Neural cell (in vitro differentiated cells): Measurements from ENCODE around the gene HOXD3.
A peak's percentile ranks its signal among the peaks of the same experiment; 100 is the strongest.

Experiments used
- EP300 ChIP-seq: fragments of 450-650 bp; conservative IDR thresholded peaks from 2 replicates; pipeline ENCODE4 v1.6.1; 2014; ENCODE audit warnings: antibody characterized with exemption, mild to moderate bottlenecking, moderate library complexity; ENCODE audit not compliant: poor library complexity, severe bottlenecking
- EZH2 ChIP-seq: fragments of 200-600, 300-800 bp; shearing (Covaris generic), sonication (generic); IDR thresholded peaks from 2 replicates; pipeline ENCODE4 v1.6.1; 2014; ENCODE audit warnings: antibody characterized with exemption, low read length, borderline replicate concordance, mild to moderate bottlenecking; ENCODE audit not compliant: insufficient read depth, poor library complexity, severe bottlenecking
- MXI1 ChIP-seq: fragments of 450-650 bp; conservative IDR thresholded peaks from 2 replicates; pipeline ENCODE4 v1.6.1; 2014; ENCODE audit warnings: antibody characterized with exemption, mild to moderate bottlenecking; ENCODE audit not compliant: poor library complexity, severe bottlenecking
- POLR2AphosphoS5 ChIP-seq: IDR thresholded peaks from 2 replicates; pipeline ENCODE4 v1.6.1; 2012
- TF ChIP-seq, protein P1 (sequence below): fragments of 450-650 bp; IDR thresholded peaks from 2 replicates; pipeline ENCODE4 v1.5.1; 2014; ENCODE audit warnings: antibody characterized with exemption, mild to moderate bottlenecking, moderate library complexity; ENCODE audit not compliant: poor library complexity, severe bottlenecking
- TF ChIP-seq, protein P2 (sequence below): IDR thresholded peaks from 2 replicates; pipeline ENCODE4 v1.6.1; 2012; ENCODE audit warnings: borderline replicate concordance

DNA sequence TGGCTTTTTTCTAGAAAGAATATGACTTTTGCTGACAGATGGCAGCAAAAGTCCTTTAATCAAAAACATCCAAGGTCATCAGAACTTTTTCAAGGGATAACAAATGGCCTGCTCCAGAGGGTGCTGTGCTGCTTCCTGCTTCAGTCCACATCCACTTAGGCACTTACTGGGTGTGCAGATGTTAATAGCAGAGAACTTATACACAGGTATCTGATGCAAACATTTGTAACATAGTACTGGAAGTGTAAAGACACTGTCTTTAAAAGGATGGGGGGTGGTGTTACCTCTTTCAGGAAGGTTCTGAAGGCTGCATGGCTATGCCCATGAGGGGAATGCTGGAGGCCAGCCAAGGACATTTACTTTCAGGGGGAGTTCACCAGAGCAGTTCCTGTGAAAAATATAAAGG is 22.1 kb upstream of the HOXD3 start:
- TF ChIP-seq, protein P1, sequence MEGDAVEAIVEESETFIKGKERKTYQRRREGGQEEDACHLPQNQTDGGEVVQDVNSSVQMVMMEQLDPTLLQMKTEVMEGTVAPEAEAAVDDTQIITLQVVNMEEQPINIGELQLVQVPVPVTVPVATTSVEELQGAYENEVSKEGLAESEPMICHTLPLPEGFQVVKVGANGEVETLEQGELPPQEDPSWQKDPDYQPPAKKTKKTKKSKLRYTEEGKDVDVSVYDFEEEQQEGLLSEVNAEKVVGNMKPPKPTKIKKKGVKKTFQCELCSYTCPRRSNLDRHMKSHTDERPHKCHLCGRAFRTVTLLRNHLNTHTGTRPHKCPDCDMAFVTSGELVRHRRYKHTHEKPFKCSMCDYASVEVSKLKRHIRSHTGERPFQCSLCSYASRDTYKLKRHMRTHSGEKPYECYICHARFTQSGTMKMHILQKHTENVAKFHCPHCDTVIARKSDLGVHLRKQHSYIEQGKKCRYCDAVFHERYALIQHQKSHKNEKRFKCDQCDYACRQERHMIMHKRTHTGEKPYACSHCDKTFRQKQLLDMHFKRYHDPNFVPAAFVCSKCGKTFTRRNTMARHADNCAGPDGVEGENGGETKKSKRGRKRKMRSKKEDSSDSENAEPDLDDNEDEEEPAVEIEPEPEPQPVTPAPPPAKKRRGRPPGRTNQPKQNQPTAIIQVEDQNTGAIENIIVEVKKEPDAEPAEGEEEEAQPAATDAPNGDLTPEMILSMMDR, result peak; percentile 49
- TF ChIP-seq EZH2, result no peak
- no peak for TF ChIP-seq POLR2AphosphoS5
- TF ChIP-seq, protein P2, sequence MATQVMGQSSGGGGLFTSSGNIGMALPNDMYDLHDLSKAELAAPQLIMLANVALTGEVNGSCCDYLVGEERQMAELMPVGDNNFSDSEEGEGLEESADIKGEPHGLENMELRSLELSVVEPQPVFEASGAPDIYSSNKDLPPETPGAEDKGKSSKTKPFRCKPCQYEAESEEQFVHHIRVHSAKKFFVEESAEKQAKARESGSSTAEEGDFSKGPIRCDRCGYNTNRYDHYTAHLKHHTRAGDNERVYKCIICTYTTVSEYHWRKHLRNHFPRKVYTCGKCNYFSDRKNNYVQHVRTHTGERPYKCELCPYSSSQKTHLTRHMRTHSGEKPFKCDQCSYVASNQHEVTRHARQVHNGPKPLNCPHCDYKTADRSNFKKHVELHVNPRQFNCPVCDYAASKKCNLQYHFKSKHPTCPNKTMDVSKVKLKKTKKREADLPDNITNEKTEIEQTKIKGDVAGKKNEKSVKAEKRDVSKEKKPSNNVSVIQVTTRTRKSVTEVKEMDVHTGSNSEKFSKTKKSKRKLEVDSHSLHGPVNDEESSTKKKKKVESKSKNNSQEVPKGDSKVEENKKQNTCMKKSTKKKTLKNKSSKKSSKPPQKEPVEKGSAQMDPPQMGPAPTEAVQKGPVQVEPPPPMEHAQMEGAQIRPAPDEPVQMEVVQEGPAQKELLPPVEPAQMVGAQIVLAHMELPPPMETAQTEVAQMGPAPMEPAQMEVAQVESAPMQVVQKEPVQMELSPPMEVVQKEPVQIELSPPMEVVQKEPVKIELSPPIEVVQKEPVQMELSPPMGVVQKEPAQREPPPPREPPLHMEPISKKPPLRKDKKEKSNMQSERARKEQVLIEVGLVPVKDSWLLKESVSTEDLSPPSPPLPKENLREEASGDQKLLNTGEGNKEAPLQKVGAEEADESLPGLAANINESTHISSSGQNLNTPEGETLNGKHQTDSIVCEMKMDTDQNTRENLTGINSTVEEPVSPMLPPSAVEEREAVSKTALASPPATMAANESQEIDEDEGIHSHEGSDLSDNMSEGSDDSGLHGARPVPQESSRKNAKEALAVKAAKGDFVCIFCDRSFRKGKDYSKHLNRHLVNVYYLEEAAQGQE, result no peak
- no peak for TF ChIP-seq MXI1
- TF ChIP-seq EP300, result no peak
